Fibroblast of skin of back (primary cell): ENCODE measurements around the gene KLRK1.
A peak's percentile ranks its signal among the peaks of the same experiment; 100 is the strongest.
"Not testable (repeated sequence)": the region's sequence is repeated elsewhere in the genome, so short reads cannot be mapped to it uniquely, and the experiment has no call there.

Experiments
- DNase-seq: peaks from one replicate; pipeline ENCODE4 v3.0.0-alpha.2; 2013

The KLRK1 gene

GRCh38 chr12:10388624-10389413 is 1.0 kb downstream of the KLRK1 start:
- no peak for DNase-seq

GRCh38 chr12:10387498-10387897 is 2.3 kb downstream of the KLRK1 start:
- DNase-seq, result not testable (repeated sequence)

GRCh38 chr12:10386857-10387256 is 3.0 kb downstream of the KLRK1 start:
- no peak for DNase-seq

GRCh38 chr12:10385166-10385613 is 4.7 kb downstream of the KLRK1 start:
- DNase-seq, result peak; percentile 87

- no peak for DNase-seq
These were observed 5.7 kb downstream of the KLRK1 start for GRCh38 chr12:10384191-10384590.

GRCh38 chr12:10381928-10382628 is 7.8 kb downstream of the KLRK1 start:
- DNase-seq, result no peak

GRCh38 chr12:10378737-10379136 is 11.1 kb downstream of the KLRK1 start:
- not testable (repeated sequence) for DNase-seq

GRCh38 chr12:10374624-10375018 is 15.2 kb downstream of the KLRK1 start:
- no peak for DNase-seq

GRCh38 chr12:10372559-10372958 is 17.3 kb downstream of the KLRK1 start:
- DNase-seq, result no peak

- DNase-seq, result not testable (repeated sequence)
These were observed 17.8 kb downstream of the KLRK1 start for GRCh38 chr12:10371893-10372535.

- DNase-seq, result no peak
These were observed 20.1 kb downstream of the KLRK1 start for GRCh38 chr12:10369557-10370415.

- no peak for DNase-seq
These were observed 21.4 kb downstream of the KLRK1 start for GRCh38 chr12:10368206-10369171.

- DNase-seq, result not testable (repeated sequence)
These were observed 22.1 kb downstream of the KLRK1 start for GRCh38 chr12:10367714-10368113.

- peak; percentile 60 for DNase-seq
These were observed 23.0 kb downstream of the KLRK1 start for GRCh38 chr12:10366875-10367274.

GRCh38 chr12:10365696-10366405 is 24.0 kb downstream of the KLRK1 start:
- DNase-seq, result no peak

- peak; percentile 82 for DNase-seq
These were observed 24.8 kb downstream of the KLRK1 start for GRCh38 chr12:10364815-10365622.

- DNase-seq, result peak; percentile 33
These were observed 25.7 kb downstream of the KLRK1 start for GRCh38 chr12:10363914-10364814.

GRCh38 chr12:10363658-10363913 is 26.3 kb downstream of the KLRK1 start:
- DNase-seq, result no peak
